Cardiac fibroblast (primary cell): ENCODE results near the gene TANGO2.

Experiments used
- DNase-seq, 2 donors: peaks; one replicate each; pipeline versions ENCODE4 v3.0.0 to v3.0.0-alpha.2; 2010; ENCODE audit warnings: low read depth in 2 of 2
- H3K4me3 ChIP-seq, 2 donors: replicated peaks in 1 of 2; 1 replicate in 1 of 2; 2 replicates in 1 of 2; pipeline ENCODE4 v1.5.1; 2011; ENCODE audit warnings: low read depth in 2 of 2, low read length in 2 of 2, mild to moderate bottlenecking in 2 of 2, moderate library complexity in 1 of 2
- CTCF ChIP-seq: IDR thresholded peaks from one replicate; pipeline ENCODE4 v1.5.1; 2011; ENCODE audit warnings: low read depth, mild to moderate bottlenecking, low read length, inconsistent platforms

Gene TANGO2

GRCh38 chr22:20024650-20025397 is 3.9 kb downstream of the TANGO2 start:
- H3K4me3 ChIP-seq = no peak overlapping the region
- DNase-seq = no peak
- no peak for TF ChIP-seq CTCF

GRCh38 chr22:20025401-20026203 is 4.7 kb downstream of the TANGO2 start:
- no peak for DNase-seq
- no peak overlapping the region for H3K4me3 ChIP-seq
- TF ChIP-seq CTCF = no peak

- TF ChIP-seq CTCF = no peak
- no peak for DNase-seq
- H3K4me3 ChIP-seq = no peak overlapping the region
Measured at GRCh38 chr22:20026204-20026908, 5.4 kb downstream of the TANGO2 start.

- H3K4me3 ChIP-seq = no peak overlapping the region
- no peak for DNase-seq
- TF ChIP-seq CTCF = no peak
Measured at GRCh38 chr22:20026996-20027601, 6.2 kb downstream of the TANGO2 start.

GRCh38 chr22:20027966-20028854 is 7.3 kb downstream of the TANGO2 start:
- no peak overlapping the region for H3K4me3 ChIP-seq
- peak; percentile 44 for TF ChIP-seq CTCF
- peak; percentile 31 to 41 for DNase-seq
